NT2/D1 (cell line): ENCODE measurements around the gene FOCAD.

Experiments
- SUZ12 ChIP-seq: IDR thresholded peaks from 2 replicates; pipeline ENCODE4 v1.6.1; 2011; ENCODE audit not compliant: insufficient read length, insufficient read depth; ENCODE audit errors: extremely low read depth
- YY1 ChIP-seq: IDR thresholded peaks from 2 replicates; pipeline ENCODE4 v1.6.1; 2011; ENCODE audit not compliant: insufficient read length, insufficient read depth
- ZNF274 ChIP-seq: IDR thresholded peaks from 2 replicates; pipeline ENCODE4 v1.6.1; 2011; ENCODE audit warnings: mild to moderate bottlenecking, low read depth, low read length

DNA sequence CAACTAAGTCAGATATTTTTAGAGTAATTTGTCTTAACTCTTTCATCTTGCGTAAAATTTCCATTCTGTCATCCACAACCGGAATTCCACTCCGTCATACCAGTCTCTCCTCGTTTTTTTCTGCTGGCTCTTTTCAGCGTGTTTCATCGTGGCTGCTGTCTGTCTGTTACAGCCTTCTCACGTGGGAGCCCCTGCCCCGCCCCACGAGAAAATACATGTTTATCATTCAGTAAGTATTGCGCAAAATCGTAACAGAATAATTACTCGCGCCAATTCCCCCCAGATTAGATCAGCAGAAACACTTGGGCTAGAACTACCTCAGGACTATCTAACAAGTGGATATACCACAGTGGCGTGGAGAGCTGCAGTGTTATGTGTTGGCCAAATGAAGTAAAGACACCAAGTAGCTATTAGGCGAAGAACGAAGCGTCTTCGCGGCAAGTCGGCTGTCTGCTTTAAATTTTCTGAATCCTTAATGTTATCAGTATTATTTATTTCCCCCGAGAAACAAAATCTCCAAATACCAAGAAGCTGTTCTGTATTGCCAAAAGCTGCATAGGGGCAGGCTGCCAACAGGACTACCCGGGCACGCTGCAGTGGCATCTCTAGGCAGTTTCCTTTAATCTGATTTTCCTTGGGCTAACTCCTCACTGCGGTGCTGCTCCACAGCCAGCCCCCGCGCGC is 566 bp upstream of the FOCAD start:
- no peak for TF ChIP-seq SUZ12
- no peak for TF ChIP-seq ZNF274
- no peak for TF ChIP-seq YY1
